ENCODE data around the gene NAV3. TPM values are rescaled to one million over a fixed set of nuclear protein-coding genes. Genes with fewer than 3 reads are reported as not detected.
A peak's percentile ranks its signal among the peaks of the same experiment; 100 is the strongest.

NAV3 gene
- total and polyA plus RNA-seq, 7 donors: 0.50 to 13.3 (median 6.8) TPM; not detected in 1

GRCh38 chr12:77847680-77848431 lies 17.2 kb downstream of the NAV3 start:
- Histone ChIP-seq H3K27me3 (no peaks in the 10 kb centered on the region), H3K27ac (peak overlapping the region; percentile 40 to 71 (median 54)), H3K36me3 (no peaks in the 10 kb centered on the region), H3K4me1 (peaks cover 0 to 35% (median 9%) of the 10 kb centered on the region in 4 donors), H3K9me3 (no peaks in the 10 kb centered on the region), H3K4me3 (no peak overlapping the region)
- 4 to 22% methylated on average over 3 of the region's 3 CpGs for WGBS, 2 donors
- DNase-seq: no peak
- TF ChIP-seq POLR2AphosphoS5 (IDR thresholded peaks at IDR 0.05) (peak in 3 of 4 donors; percentile 28 to 42 (median 42)), POLR2A (IDR thresholded peaks at IDR 0.05) (no peak), EP300 (IDR thresholded peaks at IDR 0.05) (no peak), CTCF (IDR thresholded peaks at IDR 0.05) (no peak)
- intact Hi-C loops (cut with DNase I): no loop called here

- intact Hi-C loops (cut with DNase I): no loop called here
- no peak for TF ChIP-seq CTCF (IDR thresholded peaks at IDR 0.05)
- Histone ChIP-seq H3K27me3 (no peaks in the 10 kb centered on the region), H3K36me3 (no peaks in the 10 kb centered on the region), H3K27ac (no peak overlapping the region), H3K4me3 (no peak overlapping the region), H3K4me1 (peaks cover 0 to 35% (median 9%) of the 10 kb centered on the region in 4 donors), H3K9me3 (no peaks in the 10 kb centered on the region)
- WGBS, 2 donors: 73 to 74% methylated on average over 2 of the region's 2 CpGs
- no peak for DNase-seq
These were observed 19.4 kb downstream of the NAV3 start for GRCh38 chr12:77850129-77850528.

GRCh38 chr12:77850698-77851097 lies 20.0 kb downstream of the NAV3 start:
- no peaks in the 10 kb centered on the region for H3K36me3 ChIP-seq
- WGBS, 2 donors: 95 to 97% methylated on average over 2 of the region's 2 CpGs
- no peak overlapping the region for H3K4me3 ChIP-seq
- intact Hi-C loops (cut with DNase I): no loop called here
- TF ChIP-seq EP300 (IDR thresholded peaks at IDR 0.05) (no peak), POLR2A (IDR thresholded peaks at IDR 0.05) (no peak), CTCF (IDR thresholded peaks at IDR 0.05) (no peak), POLR2AphosphoS5 (IDR thresholded peaks at IDR 0.05) (no peak)
- peaks cover 0 to 35% (median 9%) of the 10 kb centered on the region in 4 donors for H3K4me1 ChIP-seq
- H3K27me3 ChIP-seq: no peaks in the 10 kb centered on the region
- no peaks in the 10 kb centered on the region for H3K9me3 ChIP-seq
- no peak for DNase-seq
- no peak overlapping the region for H3K27ac ChIP-seq

GRCh38 chr12:77855548-77855947 lies 24.9 kb downstream of the NAV3 start:
- H3K27ac ChIP-seq: peak overlapping the region in 1 of 4 donors; percentile 0
- no peaks in the 10 kb centered on the region for H3K27me3 ChIP-seq
- no peak for DNase-seq
- TF ChIP-seq POLR2AphosphoS5 (IDR thresholded peaks at IDR 0.05): no peak
- no peak for TF ChIP-seq POLR2A (IDR thresholded peaks at IDR 0.05)
- TF ChIP-seq EP300 (IDR thresholded peaks at IDR 0.05): no peak
- no peak for TF ChIP-seq CTCF (IDR thresholded peaks at IDR 0.05)
- no peaks in the 10 kb centered on the region for H3K9me3 ChIP-seq
- intact Hi-C loops (cut with DNase I): no loop called here
- 83 to 84% methylated on average over 5 of the region's 5 CpGs for WGBS, 2 donors
- H3K36me3 ChIP-seq: no peaks in the 10 kb centered on the region
- no peak overlapping the region for H3K4me3 ChIP-seq
- no peaks in the 10 kb centered on the region for H3K4me1 ChIP-seq

- Histone ChIP-seq H3K36me3 (no peaks in the 10 kb centered on the region), H3K9me3 (no peaks in the 10 kb centered on the region), H3K4me1 (no peaks in the 10 kb centered on the region), H3K27ac (peak overlapping the region in 1 of 4 donors; percentile 20), H3K4me3 (no peak overlapping the region), H3K27me3 (no peaks in the 10 kb centered on the region)
- intact Hi-C loops (cut with DNase I): no loop called here
- TF ChIP-seq CTCF (IDR thresholded peaks at IDR 0.05) (no peak), POLR2A (IDR thresholded peaks at IDR 0.05) (no peak), POLR2AphosphoS5 (IDR thresholded peaks at IDR 0.05) (no peak), EP300 (IDR thresholded peaks at IDR 0.05) (no peak)
- no peak for DNase-seq
These were observed 30.6 kb downstream of the NAV3 start for GRCh38 chr12:77861317-77861716.

All from sigmoid colon (tissue), 7 donors.